ENCODE data around the gene GLS. TPM values are rescaled to one million over a fixed set of nuclear protein-coding genes. Genes with fewer than 3 reads are reported as not detected.

GLS gene
- total and polyA plus RNA-seq, 9 of the 15 experiments (the other 6 are each of a cell fraction or from before 2014, with no cell fraction given): 13.7 to 77.5 (median 48.2) TPM

DNA sequence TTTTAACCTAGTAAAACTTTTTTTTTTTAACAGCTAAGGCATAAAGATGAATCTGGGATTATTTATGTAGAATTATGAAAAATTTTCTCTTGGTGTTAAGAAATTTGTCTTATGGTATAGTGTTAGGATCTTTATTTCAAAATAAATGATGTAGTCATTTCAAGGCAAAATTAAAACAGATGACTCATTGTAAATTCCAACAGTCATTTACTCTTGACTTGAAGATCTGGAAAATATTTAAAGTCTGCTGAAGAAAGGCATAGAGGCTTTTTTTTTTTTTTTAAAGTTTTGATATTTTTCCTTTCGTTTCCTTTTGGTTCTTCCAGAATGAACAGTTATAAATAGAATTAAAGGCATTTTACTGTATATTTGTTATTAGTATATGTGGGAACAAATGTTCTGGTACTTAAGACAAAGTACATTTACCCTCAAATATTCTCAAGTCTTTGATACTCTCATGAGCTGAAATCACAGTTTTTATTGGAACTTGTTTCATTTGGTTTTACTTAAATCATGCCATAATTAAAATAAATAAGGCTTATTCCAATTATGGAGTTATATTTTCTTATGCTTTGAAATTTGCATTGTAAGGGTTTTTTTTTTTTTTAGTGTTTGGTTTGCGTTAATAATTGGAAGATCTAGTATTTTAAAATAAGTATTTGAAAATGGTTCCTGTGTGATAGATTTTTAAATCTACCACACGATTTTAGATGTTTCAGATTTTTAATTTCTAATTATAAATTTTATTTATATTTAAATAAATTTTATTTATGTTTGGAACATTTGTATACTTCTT, 29.9 kb downstream of the GLS start:
- whole genome bisulfite sequencing (ENCODE audit: insufficient coverage, low coverage, missing lambda C conversion rate): 56% methylated on average over 3 of the region's 3 CpGs
- in situ Hi-C loops (cut with MboI): no loop called here
- Histone ChIP-seq H4K20me1 (replicated peaks; ENCODE audit: control insufficient read depth, insufficient read depth, low read length) (no peaks in the 10 kb centered on the region), H2AFZ (ENCODE audit: low read depth, low read length) (no peak overlapping the region), H3K9ac (ENCODE audit: insufficient read depth in 1 of 2, low read depth in 2 of 2, low read length in 2 of 2) (no peak overlapping the region), H3K4me3 (no peak overlapping the region), H3K79me2 (ENCODE audit: control insufficient read depth, insufficient read depth, low read length) (no peaks in the 10 kb centered on the region), H3K27ac (ENCODE audit: extremely low read depth, low read depth, low read length) (no peak overlapping the region), H3K4me1 (replicated peaks in 1 of 2; ENCODE audit: control insufficient read depth in 2 of 2, insufficient read depth in 2 of 2, low read length in 2 of 2) (no peaks in the 10 kb centered on the region), H3K27me3 (ENCODE audit: control insufficient read depth in 2 of 2, insufficient read depth in 2 of 2, low read length in 2 of 2) (no peaks in the 10 kb centered on the region), H3K9me1 (ENCODE audit: control insufficient read depth, insufficient read depth, low read length) (no peaks in the 10 kb centered on the region), H3K36me3 (ENCODE audit: control insufficient read depth, insufficient read depth, low read length) (peaks cover 55% of the 10 kb centered on the region), H3K9me3 (replicated peaks; ENCODE audit: control insufficient read depth, insufficient read depth, low read depth, low read length) (no peaks in the 10 kb centered on the region), H3K4me2 (ENCODE audit: insufficient read depth, low read length) (no peak overlapping the region)
- POLR2A ChIA-PET: no interaction called here
- no peak for DNase-seq (ENCODE audit: extremely low read depth in 1 of 4, low spot score in 3 of 4)
- CTCF ChIA-PET (ENCODE audit: low intra/inter-chr PET ratio): no interaction called here
- no TSS peak for BruUV-seq (replicated peaks)
- intact Hi-C loops (cut with micrococcal nuclease): no loop called here
- ATAC-seq: no peak
- no peak for FAIRE-seq
- TF ChIP-seq, protein P1, sequence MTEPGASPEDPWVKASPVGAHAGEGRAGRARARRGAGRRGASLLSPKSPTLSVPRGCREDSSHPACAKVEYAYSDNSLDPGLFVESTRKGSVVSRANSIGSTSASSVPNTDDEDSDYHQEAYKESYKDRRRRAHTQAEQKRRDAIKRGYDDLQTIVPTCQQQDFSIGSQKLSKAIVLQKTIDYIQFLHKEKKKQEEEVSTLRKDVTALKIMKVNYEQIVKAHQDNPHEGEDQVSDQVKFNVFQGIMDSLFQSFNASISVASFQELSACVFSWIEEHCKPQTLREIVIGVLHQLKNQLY (CRISPR knock-in tag; conservative IDR thresholded peaks at IDR 0.05): no peak
- TF ChIP-seq, protein P2, sequence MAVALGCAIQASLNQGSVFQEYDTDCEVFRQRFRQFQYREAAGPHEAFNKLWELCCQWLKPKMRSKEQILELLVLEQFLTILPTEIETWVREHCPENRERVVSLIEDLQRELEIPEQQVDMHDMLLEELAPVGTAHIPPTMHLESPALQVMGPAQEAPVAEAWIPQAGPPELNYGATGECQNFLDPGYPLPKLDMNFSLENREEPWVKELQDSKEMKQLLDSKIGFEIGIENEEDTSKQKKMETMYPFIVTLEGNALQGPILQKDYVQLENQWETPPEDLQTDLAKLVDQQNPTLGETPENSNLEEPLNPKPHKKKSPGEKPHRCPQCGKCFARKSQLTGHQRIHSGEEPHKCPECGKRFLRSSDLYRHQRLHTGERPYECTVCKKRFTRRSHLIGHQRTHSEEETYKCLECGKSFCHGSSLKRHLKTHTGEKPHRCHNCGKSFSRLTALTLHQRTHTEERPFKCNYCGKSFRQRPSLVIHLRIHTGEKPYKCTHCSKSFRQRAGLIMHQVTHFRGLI (CRISPR knock-in tag; IDR thresholded peaks at IDR 0.05): no peak
- TF ChIP-seq ZC3H4 (CRISPR knock-in tag; IDR thresholded peaks at IDR 0.05; ENCODE audit: borderline replicate concordance): no peak
- TF ChIP-seq HNRNPK (IDR thresholded peaks at IDR 0.05; ENCODE audit: low read depth, low read length, poor library complexity, severe bottlenecking): no peak
- TF ChIP-seq C11orf30 (IDR thresholded peaks at IDR 0.05; ENCODE audit: low read depth): peak; percentile 62; the same call in 1 of the 2 replicates
- TF ChIP-seq, protein P3, sequence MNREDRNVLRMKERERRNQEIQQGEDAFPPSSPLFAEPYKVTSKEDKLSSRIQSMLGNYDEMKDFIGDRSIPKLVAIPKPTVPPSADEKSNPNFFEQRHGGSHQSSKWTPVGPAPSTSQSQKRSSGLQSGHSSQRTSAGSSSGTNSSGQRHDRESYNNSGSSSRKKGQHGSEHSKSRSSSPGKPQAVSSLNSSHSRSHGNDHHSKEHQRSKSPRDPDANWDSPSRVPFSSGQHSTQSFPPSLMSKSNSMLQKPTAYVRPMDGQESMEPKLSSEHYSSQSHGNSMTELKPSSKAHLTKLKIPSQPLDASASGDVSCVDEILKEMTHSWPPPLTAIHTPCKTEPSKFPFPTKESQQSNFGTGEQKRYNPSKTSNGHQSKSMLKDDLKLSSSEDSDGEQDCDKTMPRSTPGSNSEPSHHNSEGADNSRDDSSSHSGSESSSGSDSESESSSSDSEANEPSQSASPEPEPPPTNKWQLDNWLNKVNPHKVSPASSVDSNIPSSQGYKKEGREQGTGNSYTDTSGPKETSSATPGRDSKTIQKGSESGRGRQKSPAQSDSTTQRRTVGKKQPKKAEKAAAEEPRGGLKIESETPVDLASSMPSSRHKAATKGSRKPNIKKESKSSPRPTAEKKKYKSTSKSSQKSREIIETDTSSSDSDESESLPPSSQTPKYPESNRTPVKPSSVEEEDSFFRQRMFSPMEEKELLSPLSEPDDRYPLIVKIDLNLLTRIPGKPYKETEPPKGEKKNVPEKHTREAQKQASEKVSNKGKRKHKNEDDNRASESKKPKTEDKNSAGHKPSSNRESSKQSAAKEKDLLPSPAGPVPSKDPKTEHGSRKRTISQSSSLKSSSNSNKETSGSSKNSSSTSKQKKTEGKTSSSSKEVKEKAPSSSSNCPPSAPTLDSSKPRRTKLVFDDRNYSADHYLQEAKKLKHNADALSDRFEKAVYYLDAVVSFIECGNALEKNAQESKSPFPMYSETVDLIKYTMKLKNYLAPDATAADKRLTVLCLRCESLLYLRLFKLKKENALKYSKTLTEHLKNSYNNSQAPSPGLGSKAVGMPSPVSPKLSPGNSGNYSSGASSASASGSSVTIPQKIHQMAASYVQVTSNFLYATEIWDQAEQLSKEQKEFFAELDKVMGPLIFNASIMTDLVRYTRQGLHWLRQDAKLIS (CRISPR knock-in tag; IDR thresholded peaks at IDR 0.05): no peak
- TF ChIP-seq, protein P4, sequence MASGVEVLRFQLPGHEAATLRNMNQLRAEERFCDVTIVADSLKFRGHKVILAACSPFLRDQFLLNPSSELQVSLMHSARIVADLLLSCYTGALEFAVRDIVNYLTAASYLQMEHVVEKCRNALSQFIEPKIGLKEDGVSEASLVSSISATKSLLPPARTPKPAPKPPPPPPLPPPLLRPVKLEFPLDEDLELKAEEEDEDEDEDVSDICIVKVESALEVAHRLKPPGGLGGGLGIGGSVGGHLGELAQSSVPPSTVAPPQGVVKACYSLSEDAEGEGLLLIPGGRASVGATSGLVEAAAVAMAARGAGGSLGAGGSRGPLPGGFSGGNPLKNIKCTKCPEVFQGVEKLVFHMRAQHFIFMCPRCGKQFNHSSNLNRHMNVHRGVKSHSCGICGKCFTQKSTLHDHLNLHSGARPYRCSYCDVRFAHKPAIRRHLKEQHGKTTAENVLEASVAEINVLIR (CRISPR knock-in tag; IDR thresholded peaks at IDR 0.05): no peak
- TF ChIP-seq, protein P5, sequence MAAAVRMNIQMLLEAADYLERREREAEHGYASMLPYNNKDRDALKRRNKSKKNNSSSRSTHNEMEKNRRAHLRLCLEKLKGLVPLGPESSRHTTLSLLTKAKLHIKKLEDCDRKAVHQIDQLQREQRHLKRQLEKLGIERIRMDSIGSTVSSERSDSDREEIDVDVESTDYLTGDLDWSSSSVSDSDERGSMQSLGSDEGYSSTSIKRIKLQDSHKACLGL (CRISPR knock-in tag; IDR thresholded peaks at IDR 0.05; ENCODE audit: borderline replicate concordance, poor library complexity, severe bottlenecking): no peak
- TF ChIP-seq ZNF324 (CRISPR knock-in tag; IDR thresholded peaks at IDR 0.05): no peak
- no peak for TF ChIP-seq PCBP2 (IDR thresholded peaks at IDR 0.05; ENCODE audit: low read depth, low read length, poor library complexity, severe bottlenecking)
- TF ChIP-seq CAMTA2 (CRISPR knock-in tag; conservative IDR thresholded peaks at IDR 0.05): no peak
- TF ChIP-seq ZNF316 (IDR thresholded peaks at IDR 0.05): peak; percentile 78

Measured in K562 (cell line).